H1 (cell line): ENCODE measurements around the gene PRPF38A. TPM values are rescaled to one million over a fixed set of nuclear protein-coding genes. Genes with fewer than 3 reads are reported as not detected.

Experiments used
- CTCF ChIA-PET: fragments of 300-600 bp; sonication (Branson Sonifier 250); formaldehyde crosslinking; loops from one replicate; lab custom pipeline; 2021; ENCODE audit not compliant: partially characterized antibody; lab: Charles Lee
- POLR2A ChIA-PET: fragments of 300-600 bp; sonication (Branson Sonifier 250); formaldehyde crosslinking; loops from one replicate; lab custom pipeline; 2021; ENCODE audit warnings: inconsistent platforms; ENCODE audit not compliant: partially characterized antibody; lab: Charles Lee
- DNase-seq, 2 experiments: peaks; one replicate each; pipeline versions ENCODE4 v3.0.0 to v3.0.0-alpha.2; 2010 to 2022; ENCODE audit warnings: low spot score in 2 of 2, low read depth in 1 of 2, mixed read lengths in 1 of 2
- FAIRE-seq: peaks from 2 replicates; lab custom pipeline; 2011; peaks lifted over from hg19 to GRCh38; lab: Jason Lieb, UNC
- H2AFZ ChIP-seq: 2 replicates; pipeline ENCODE4 v1.8.1; 2012; ENCODE audit warnings: low read length, inconsistent platforms
- H2AK5ac ChIP-seq: 2 replicates; pipeline ENCODE4 v1.6.1; 2013; ENCODE audit warnings: low read depth, low read length
- H2BK120ac ChIP-seq: replicated peaks from 2 replicates; pipeline ENCODE3; 2013; ENCODE audit warnings: low read depth, low read length, inconsistent platforms
- H2BK12ac ChIP-seq: 2 replicates; pipeline ENCODE4 v1.6.1; 2013; ENCODE audit warnings: low read depth, low read length
- H2BK15ac ChIP-seq: 2 replicates; pipeline ENCODE4 v1.6.1; 2013; ENCODE audit warnings: low read length
- H2BK20ac ChIP-seq: 2 replicates; pipeline ENCODE4 v1.6.1; 2013; ENCODE audit warnings: low read length
- H2BK5ac ChIP-seq: 2 replicates; pipeline ENCODE4 v1.6.1; 2013; ENCODE audit warnings: low read depth, low read length
- H3K14ac ChIP-seq: 2 replicates; pipeline ENCODE4 v1.6.1; 2013; ENCODE audit warnings: inconsistent platforms; ENCODE audit not compliant: insufficient read length
- H3K18ac ChIP-seq: 2 replicates; pipeline ENCODE4 v1.6.1; 2013; ENCODE audit warnings: low read length; ENCODE audit errors: extremely low read depth
- H3K23ac ChIP-seq: 2 replicates; pipeline ENCODE4 v1.6.1; 2013; ENCODE audit warnings: inconsistent platforms; ENCODE audit not compliant: insufficient read length
- H3K23me2 ChIP-seq: 2 replicates; pipeline ENCODE4 v1.6.1; 2013; ENCODE audit warnings: low read depth, low read length
- H3K27ac ChIP-seq: 2 replicates; pipeline ENCODE4 v1.6.1; 2011; ENCODE audit warnings: low read depth, low read length, inconsistent platforms
- H3K27me3 ChIP-seq, 4 experiments: replicated peaks in 1 of 4; 1 replicate in 1 of 4; 2 replicates in 3 of 4; pipeline versions ENCODE4 v1.6.1 to v1.8.1; 2011 to 2013; ENCODE audit warnings: low read length in 3 of 4, mild to moderate bottlenecking in 3 of 4, inconsistent platforms in 2 of 4, mixed read lengths in 2 of 4, moderate library complexity in 1 of 4; ENCODE audit not compliant: control insufficient read depth in 3 of 4, insufficient read depth in 3 of 4; ENCODE audit errors: extremely low read depth in 1 of 4
- H3K36me3 ChIP-seq, 4 experiments: 2 replicates each; pipeline versions ENCODE4 v1.6.1 to v1.8.1; 2011 to 2013; ENCODE audit warnings: mild to moderate bottlenecking in 4 of 4, low read length in 3 of 4, moderate library complexity in 2 of 4, control low read depth in 1 of 4, inconsistent platforms in 1 of 4; ENCODE audit not compliant: insufficient read depth in 4 of 4, control insufficient read depth in 2 of 4
- H3K4ac ChIP-seq: replicated peaks from 2 replicates; pipeline ENCODE3; 2013; ENCODE audit warnings: low read length, low read depth, mixed read lengths, inconsistent platforms; ENCODE audit not compliant: insufficient read length
- H3K4me1 ChIP-seq, 4 experiments: replicated peaks in 1 of 4; 1 replicate in 1 of 4; 2 replicates in 3 of 4; pipeline versions ENCODE4 v1.6.1 to v1.8.1; 2011 to 2013; ENCODE audit warnings: low read length in 3 of 4, inconsistent platforms in 2 of 4, mixed read lengths in 1 of 4; ENCODE audit not compliant: insufficient read depth in 4 of 4, control insufficient read depth in 3 of 4
- H3K4me2 ChIP-seq, 2 experiments: 2 replicates each; pipeline versions ENCODE4 v1.6.1 to v1.8.1; 2011 to 2013; ENCODE audit warnings: low read depth in 2 of 2, low read length in 2 of 2, control low read depth in 1 of 2, inconsistent platforms in 1 of 2, mild to moderate bottlenecking in 1 of 2; ENCODE audit not compliant: insufficient read depth in 1 of 2
- H3K4me3 ChIP-seq, 4 experiments: fragments of 200-600, 300-600 bp in 1 of 4; sonication (generic), shearing (Covaris generic), sonication (Bioruptor Twin) in 1 of 4; 2 replicates each; pipeline versions ENCODE4 v1.5.1 to v1.8.1; 2011 to 2016; ENCODE audit warnings: low read length in 4 of 4, low read depth in 3 of 4, control low read depth in 2 of 4, inconsistent platforms in 2 of 4, mild to moderate bottlenecking in 2 of 4, mixed read lengths in 1 of 4, moderate library complexity in 1 of 4; ENCODE audit not compliant: insufficient read depth in 2 of 4; ENCODE audit errors: extremely low read depth in 1 of 4
- H3K56ac ChIP-seq: replicated peaks from 2 replicates; pipeline ENCODE3; 2013; ENCODE audit warnings: low read depth, mild to moderate bottlenecking, mixed read lengths, low read length, inconsistent platforms; ENCODE audit not compliant: insufficient read length
- H3K79me1 ChIP-seq: 2 replicates; pipeline ENCODE4 v1.6.1; 2013; ENCODE audit warnings: low read depth, low read length, control low read depth
- H3K79me2 ChIP-seq, 2 experiments: 2 replicates each; pipeline versions ENCODE4 v1.6.1 to v1.8.1; 2012 to 2013; ENCODE audit warnings: low read length in 2 of 2, mild to moderate bottlenecking in 2 of 2, inconsistent platforms in 1 of 2; ENCODE audit not compliant: insufficient read depth in 2 of 2, control insufficient read depth in 1 of 2
- H3K9ac ChIP-seq, 4 experiments: replicated peaks in 1 of 4; 1 replicate in 1 of 4; 2 replicates in 3 of 4; pipeline versions ENCODE4 v1.6.1 to v1.8.1; 2011 to 2013; ENCODE audit warnings: low read depth in 3 of 4, low read length in 3 of 4, control low read depth in 2 of 4, mild to moderate bottlenecking in 2 of 4, moderate library complexity in 2 of 4, inconsistent platforms in 1 of 4; ENCODE audit errors: extremely low read depth in 1 of 4
- H3K9me3 ChIP-seq, 2 experiments: 2 replicates each; pipeline versions ENCODE4 v1.6.1 to v1.8.1; 2012 to 2013; ENCODE audit warnings: mild to moderate bottlenecking in 2 of 2, moderate library complexity in 2 of 2, control low read depth in 1 of 2, inconsistent platforms in 1 of 2, low read depth in 1 of 2, low read length in 1 of 2, mixed read lengths in 1 of 2; ENCODE audit not compliant: insufficient read depth in 2 of 2
- H4K20me1 ChIP-seq, 2 experiments: replicated peaks in 1 of 2; 2 replicates each; pipeline versions ENCODE3 to v1.8.1; 2011 to 2013; ENCODE audit warnings: inconsistent platforms in 2 of 2, low read length in 2 of 2, mild to moderate bottlenecking in 1 of 2; ENCODE audit not compliant: insufficient read depth in 2 of 2, control insufficient read depth in 1 of 2
- H4K5ac ChIP-seq: 2 replicates; pipeline ENCODE4 v1.6.1; 2013; ENCODE audit warnings: low read length, low read depth, mixed read lengths, inconsistent platforms; ENCODE audit not compliant: insufficient read length
- H4K8ac ChIP-seq: 2 replicates; pipeline ENCODE4 v1.8.0; 2013; ENCODE audit warnings: mild to moderate bottlenecking, moderate library complexity, low read length, inconsistent platforms; ENCODE audit not compliant: insufficient read depth; ENCODE audit errors: extremely low read depth
- H4K91ac ChIP-seq: replicated peaks from 2 replicates; pipeline ENCODE3; 2013; ENCODE audit warnings: low read length, mixed read lengths, inconsistent platforms; ENCODE audit not compliant: insufficient read length
- ATF3 ChIP-seq: IDR thresholded peaks from 2 replicates; pipeline ENCODE4 v1.6.1; 2011; ENCODE audit warnings: low read depth, mild to moderate bottlenecking, low read length; ENCODE audit not compliant: insufficient read depth
- CHD1 ChIP-seq: IDR thresholded peaks from 2 replicates; pipeline ENCODE4 v1.6.1; 2012; ENCODE audit warnings: low read depth, low read length, improper control_type of control experiment
- EP300 ChIP-seq, 2 experiments: IDR thresholded peaks; 1 replicate in 1 of 2; 2 replicates in 1 of 2; pipeline ENCODE4 v1.6.1; 2011 to 2012; ENCODE audit warnings: low read depth in 2 of 2, low read length in 2 of 2, mild to moderate bottlenecking in 2 of 2, borderline replicate concordance in 1 of 2, inconsistent platforms in 1 of 2, moderate library complexity in 1 of 2
- JUN ChIP-seq: IDR thresholded peaks from 2 replicates; pipeline ENCODE4 v1.6.1; 2011; ENCODE audit warnings: low read depth, mild to moderate bottlenecking, improper control_type of control experiment, low read length
- JUND ChIP-seq: IDR thresholded peaks from 2 replicates; pipeline ENCODE4 v1.6.1; 2011; ENCODE audit warnings: mild to moderate bottlenecking, improper control_type of control experiment, low read length
- POLR2AphosphoS5 ChIP-seq: IDR thresholded peaks from 2 replicates; pipeline ENCODE4 v1.6.1; 2011; ENCODE audit warnings: low read depth, low read length
- RAD21 ChIP-seq, 2 experiments: IDR thresholded peaks in 1 of 2; conservative IDR thresholded peaks in 1 of 2; 2 replicates each; pipeline ENCODE4 v1.6.1; 2011; ENCODE audit warnings: low read depth in 2 of 2, low read length in 2 of 2, improper control_type of control experiment in 1 of 2, inconsistent platforms in 1 of 2, mild to moderate bottlenecking in 1 of 2, moderate library complexity in 1 of 2
- SIRT6 ChIP-seq: IDR thresholded peaks from one replicate; pipeline ENCODE4 v1.7.1; 2012; ENCODE audit warnings: low read length, inconsistent platforms
- SUZ12 ChIP-seq: fragments of 200-600 bp; sonication (generic); IDR thresholded peaks from 2 replicates; pipeline ENCODE4 v1.6.1; 2012; ENCODE audit warnings: mild to moderate bottlenecking, inconsistent platforms, low read length, moderate library complexity, mixed read lengths
- TAF1 ChIP-seq: IDR thresholded peaks from 2 replicates; pipeline ENCODE4 v1.6.1; 2011; ENCODE audit warnings: mild to moderate bottlenecking, low read depth, low read length
- WGBS, 2 experiments: shearing (Covaris generic) in 1 of 2; methylation state at CpG; one replicate each; pipeline versions ENCODE4 v1.1.6 to v1.1.7; 2013 to 2015; ENCODE audit warnings: low lambda C conversion rate in 2 of 2, mixed read lengths in 2 of 2, inconsistent platforms in 1 of 2, low coverage in 1 of 2, missing lambda C conversion rate in 1 of 2; ENCODE audit not compliant: insufficient replicate concordance in 2 of 2, insufficient coverage in 1 of 2, insufficient read length in 1 of 2; ENCODE audit errors: extremely low coverage in 1 of 2, missing lambda C conversion rate in 1 of 2; 5-methylcytosine and 5-hydroxymethylcytosine counted together
- polyA plus RNA-seq, 7 experiments: library from polyadenylated mRNA; depleted of rRNA in 3 of 7; stranded (reverse) in 5 of 7; unstranded in 2 of 7; fragments of >200 nt in 5 of 7; fragments of 200-250 nt in 2 of 7; gene quantifications; 1 replicate in 5 of 7; 2 replicates in 1 of 7; 4 replicates in 1 of 7; pipeline versions ENCODE4 v1.2.1 to v1.2.3, GENCODE V29; 2011 to 2013; ENCODE audit warnings: missing spikeins in 2 of 7, mixed read lengths in 2 of 7
- total RNA-seq: library from RNA; stranded (reverse); fragmentation: NEBNext Ultra II Directional; extraction: Animal tissue kit (Norgen Biotek cat#: 25700); gene quantifications from 2 replicates; pipeline ENCODE4 v1.2.1, GENCODE V29; 2021

PRPF38A gene
- total and polyA plus RNA-seq, 2 of the 8 experiments (the other 6 are each of a cell fraction or from before 2014, with no cell fraction given), result 25.6 to 76.2 TPM

- Histone ChIP-seq H2BK20ac (no peak overlapping the region), H2BK5ac (no peak overlapping the region), H4K91ac (no peak overlapping the region), H3K4me3 (no peak overlapping the region), H2BK12ac (no peak overlapping the region), H3K56ac (no peak overlapping the region), H3K79me1 (peaks cover 9% of the 10 kb centered on the region; the same call in 1 of the 2 replicates), H4K8ac (no peak overlapping the region), H3K9me3 (no peaks in the 10 kb centered on the region), H4K5ac (no peak overlapping the region), H3K79me2 (peaks cover 0 to 4% of the 10 kb centered on the region in 2 experiments; a peak in 1 of 4 replicates), H3K36me3 (peaks cover 20 to 71% (median 58%) of the 10 kb centered on the region in 4 experiments; a peak in 6 of 8 replicates), H3K27me3 (no peaks in the 10 kb centered on the region), H3K9ac (no peak overlapping the region), H3K18ac (no peak overlapping the region), H3K27ac (no peak overlapping the region), H2BK15ac (no peak overlapping the region), H3K14ac (no peak overlapping the region), H3K4ac (no peak overlapping the region), H2AFZ (no peak overlapping the region), H3K23me2 (peaks cover 1% of the 10 kb centered on the region), H3K4me2 (no peak overlapping the region), H2BK120ac (no peak overlapping the region), H3K4me1 (peaks cover 0 to 5% (median 2%) of the 10 kb centered on the region in 4 experiments; a peak in 5 of 7 replicates), H4K20me1 (peaks cover 3 to 11% of the 10 kb centered on the region in 2 experiments), H2AK5ac (no peak overlapping the region), H3K23ac (no peak overlapping the region)
- FAIRE-seq (no peak), DNase-seq (no peak)
- WGBS, 2 experiments, result 94% methylated on average over 24 of the region's 24 CpGs; no CpG with 5 or more reads in 1 of the 2 experiments
- ChIA-PET CTCF (interaction anchor here (0.6 to 2.0 kb wide), 5 partner anchors 9 to 1437 kb away, joined by 3 to 9 read pairs (median 4); no protein-coding TSS in a partner anchor), POLR2A (interaction anchor here (0.6 to 2.4 kb wide), 6 partner anchors 8 to 315 kb away, joined by 3 to 9 read pairs (median 3); no protein-coding TSS in a partner anchor)
- no peak for TF ChIP-seq JUN
- TF ChIP-seq JUND, result no peak
- TF ChIP-seq EP300 (IDR thresholded peaks at IDR 0.05; ENCODE audit: borderline replicate concordance in 1 of 2, low read depth in 2 of 2, low read length in 2 of 2), result no peak
- TF ChIP-seq ATF3, result no peak
- peak in 1 of 2 experiments; percentile 20; a peak in 1 of 4 replicates for TF ChIP-seq RAD21 (IDR thresholded peaks at IDR 0.05 in 1 of 2, conservative IDR thresholded peaks at IDR 0.05 in 1 of 2; ENCODE audit: low read depth in 2 of 2, low read length in 2 of 2)
- no peak for TF ChIP-seq TAF1
- no peak for TF ChIP-seq SIRT6
- TF ChIP-seq SUZ12, result no peak
- no peak for TF ChIP-seq POLR2AphosphoS5
- no peak for TF ChIP-seq CHD1
Observed at GRCh38 chr1:52359676-52360594, 44.5 kb upstream of the PRPF38A start.
